SK-N-SH (cell line): Measurements from ENCODE around the gene ZRANB3. TPM values are rescaled to one million over a fixed set of nuclear protein-coding genes. Genes with fewer than 3 reads are reported as not detected.
"Not testable (repeated sequence)": the region's sequence is repeated elsewhere in the genome, so short reads cannot be mapped to it uniquely, and the experiment has no call there.

Source experiments
- CTCF ChIA-PET: fragments of 300-600, 350-600 bp; formaldehyde crosslinking; extraction: SDS; loops from one replicate; lab custom pipeline; 2021; lab: Yijun Ruan, JAX
- POLR2A ChIA-PET: fragments of 350-600 bp; sonication (Branson Sonifier 250); formaldehyde crosslinking; extraction: SDS; loops from one replicate; lab custom pipeline; 2020; ENCODE audit warnings: antibody characterized with exemption, inconsistent platforms; lab: Yijun Ruan, JAX
- DNase-seq: peaks from one replicate; pipeline ENCODE4 v3.0.0; 2012
- H2AFZ ChIP-seq: fragments of 200-600 bp; sonication (generic); 2 replicates; pipeline ENCODE4 v1.8.1; 2016; ENCODE audit warnings: antibody characterized with exemption, mild to moderate bottlenecking, low read depth
- H3F3A ChIP-seq: fragments of 200-600 bp; sonication (generic); replicated peaks from 2 replicates; pipeline ENCODE3; 2016; ENCODE audit warnings: antibody characterized with exemption, mild to moderate bottlenecking; ENCODE audit not compliant: insufficient read depth
- H3K27ac ChIP-seq, 2 experiments: fragments of 200-500 bp in 1 of 2; fragments of 200-600 bp in 1 of 2; sonication (Bioruptor generic) in 1 of 2; sonication (generic), shearing (Covaris generic) in 1 of 2; 2 replicates each; pipeline versions ENCODE4 v1.5.1 to v1.6.1; 2014 to 2016; ENCODE audit warnings: low read depth in 2 of 2, inconsistent platforms in 1 of 2, low read length in 1 of 2, mild to moderate bottlenecking in 1 of 2, mixed read lengths in 1 of 2
- H3K27me3 ChIP-seq: fragments of 200-600 bp; sonication (generic), shearing (Covaris generic); 2 replicates; pipeline ENCODE4 v1.6.1; 2016; ENCODE audit warnings: mixed run types; ENCODE audit not compliant: insufficient read depth
- H3K36me3 ChIP-seq, 2 experiments: fragments of 200-500 bp in 1 of 2; fragments of 200-600 bp in 1 of 2; sonication (Bioruptor generic) in 1 of 2; sonication (generic) in 1 of 2; replicated peaks in 1 of 2; 2 replicates each; pipeline versions ENCODE3 to v1.5.1; 2014 to 2016; ENCODE audit warnings: low read length in 1 of 2, mild to moderate bottlenecking in 1 of 2; ENCODE audit not compliant: insufficient read depth in 2 of 2, control insufficient read depth in 1 of 2
- H3K4me1 ChIP-seq, 2 experiments: fragments of 200-500 bp in 1 of 2; fragments of 200-600 bp in 1 of 2; sonication (Bioruptor generic) in 1 of 2; sonication (generic), shearing (Covaris generic) in 1 of 2; 2 replicates each; pipeline versions ENCODE4 v1.5.1 to v1.6.1; 2014 to 2016; ENCODE audit warnings: low read depth in 1 of 2, low read length in 1 of 2, mixed run types in 1 of 2; ENCODE audit not compliant: insufficient read depth in 2 of 2, control insufficient read depth in 1 of 2
- H3K4me2 ChIP-seq: fragments of 200-600 bp; sonication (generic), shearing (Covaris generic); 2 replicates; pipeline ENCODE4 v1.6.1; 2017; ENCODE audit warnings: mixed run types
- H3K4me3 ChIP-seq, 2 experiments: fragments of 200-500 bp in 1 of 2; fragments of 200-600 bp in 1 of 2; sonication (Bioruptor generic) in 1 of 2; sonication (generic), shearing (Covaris generic) in 1 of 2; 2 replicates each; pipeline versions ENCODE4 v1.5.1 to v1.8.1; 2014 to 2016; ENCODE audit warnings: low read depth in 2 of 2, inconsistent platforms in 1 of 2, low read length in 1 of 2, mild to moderate bottlenecking in 1 of 2, mixed read lengths in 1 of 2, moderate library complexity in 1 of 2
- H3K79me2 ChIP-seq: fragments of 200-600 bp; sonication (generic); 2 replicates; pipeline ENCODE4 v1.8.1; 2017; ENCODE audit warnings: mild to moderate bottlenecking; ENCODE audit not compliant: insufficient read depth
- H3K9ac ChIP-seq: fragments of 200-600 bp; sonication (generic); 2 replicates; pipeline ENCODE4 v1.6.1; 2017; ENCODE audit warnings: mixed run types
- H3K9me2 ChIP-seq: fragments of 200-600 bp; sonication (generic); 2 replicates; pipeline ENCODE4 v1.6.1; 2017; ENCODE audit warnings: mixed run types
- H3K9me3 ChIP-seq: fragments of 200-600 bp; sonication (generic); 2 replicates; pipeline ENCODE4 v1.6.1; 2017; ENCODE audit warnings: mixed run types, mild to moderate bottlenecking, moderate library complexity
- H4K20me1 ChIP-seq: fragments of 200-600 bp; sonication (generic); 2 replicates; pipeline ENCODE4 v1.6.1; 2017; ENCODE audit warnings: mild to moderate bottlenecking, mixed run types; ENCODE audit not compliant: insufficient read depth
- CHD2 ChIP-seq: fragments of 150-350 bp; IDR thresholded peaks from 2 replicates; pipeline ENCODE4 v1.6.1; 2018; ENCODE audit warnings: low read length; ENCODE audit not compliant: partially characterized antibody
- ELF1 ChIP-seq: IDR thresholded peaks from 2 replicates; pipeline ENCODE4 v1.4.0; 2012
- EP300 ChIP-seq, 2 experiments: IDR thresholded peaks; 2 replicates each; pipeline versions ENCODE4 v1.4.0 to v1.6.1; 2012; ENCODE audit warnings: borderline replicate concordance in 1 of 2, low read depth in 1 of 2, low read length in 1 of 2
- EZH2phosphoT487 ChIP-seq: fragments of 200-600 bp; sonication (generic); IDR thresholded peaks from 2 replicates; pipeline ENCODE4 v1.6.1; 2017; ENCODE audit warnings: low read depth, mixed run types, mild to moderate bottlenecking, antibody characterized with exemption, moderate library complexity, borderline replicate concordance
- SMC3 ChIP-seq: IDR thresholded peaks from 2 replicates; pipeline ENCODE4 v1.6.1; 2012; ENCODE audit warnings: low read depth, low read length, improper control_type of control experiment
- TCF12 ChIP-seq: IDR thresholded peaks from 2 replicates; pipeline ENCODE4 v1.4.0; 2012
- TEAD4 ChIP-seq: IDR thresholded peaks from 2 replicates; pipeline ENCODE4 v1.4.0; 2012; ENCODE audit warnings: mild to moderate bottlenecking, borderline replicate concordance; ENCODE audit not compliant: insufficient read depth
- USF2 ChIP-seq: fragments of 150-350 bp; IDR thresholded peaks from 2 replicates; pipeline ENCODE4 v1.6.1; 2017; ENCODE audit warnings: antibody characterized with exemption, low read length, low read depth, borderline replicate concordance
- YY1 ChIP-seq: IDR thresholded peaks from 2 replicates; pipeline ENCODE4 v1.4.0; 2012; ENCODE audit warnings: low read depth, mild to moderate bottlenecking
- WGBS: methylation state at CpG from one replicate; pipeline ENCODE4 v1.1.6; 2017; ENCODE audit warnings: low lambda C conversion rate; 5-methylcytosine and 5-hydroxymethylcytosine counted together
- polyA plus RNA-seq, 3 experiments: library from polyadenylated mRNA; depleted of rRNA; stranded (reverse); fragments of >200 nt; gene quantifications; 2 replicates each; pipeline ENCODE4 v1.2.3, GENCODE V29; 2012

ZRANB3 gene
- polyA plus RNA-seq, 1 of the 3 experiments (the other 2 are of a cell fraction), result 4.1 TPM

- POLR2A ChIA-PET, result no interaction called here
- 60% methylated on average over 1 of the region's 1 CpG for WGBS
- H3K4me2 ChIP-seq, result no peak overlapping the region
- H3K79me2 ChIP-seq, result no peaks in the 10 kb centered on the region
- H3K27me3 ChIP-seq, result no peaks in the 10 kb centered on the region
- H3K4me1 ChIP-seq, result no peaks in the 10 kb centered on the region
- no peak overlapping the region for H3K4me3 ChIP-seq
- peaks cover 7% of the 10 kb centered on the region; the same call in 1 of the 2 replicates for H3K9me3 ChIP-seq
- no peaks in the 10 kb centered on the region for H3K9me2 ChIP-seq
- H3K27ac ChIP-seq, result no peak overlapping the region
- H3K9ac ChIP-seq, result no peak overlapping the region
- no peak for DNase-seq
- H2AFZ ChIP-seq, result no peak overlapping the region
- TF ChIP-seq EZH2phosphoT487 (no peak), CHD2 (no peak), EP300 (IDR thresholded peaks at IDR 0.05; ENCODE audit: borderline replicate concordance in 1 of 2, low read depth in 1 of 2, low read length in 1 of 2) (no peak), USF2 (no peak), TEAD4 (no peak), SMC3 (no peak)
- H3F3A ChIP-seq, result peaks cover 3% of the 10 kb centered on the region
- H3K36me3 ChIP-seq, result peaks cover 16 to 30% of the 10 kb centered on the region in 2 experiments
- CTCF ChIA-PET, result no interaction called here
- H4K20me1 ChIP-seq, result no peaks in the 10 kb centered on the region
Observed at GRCh38 chr2:135504811-135505210, 26.2 kb downstream of the ZRANB3 start.

GRCh38 chr2:135498588-135498987 is 32.4 kb downstream of the ZRANB3 start:
- H3K4me2 ChIP-seq, H3K79me2 ChIP-seq, H3K4me1 ChIP-seq, H3K9me2 ChIP-seq, POLR2A ChIA-PET, H3K4me3 ChIP-seq, H3K27me3 ChIP-seq, H4K20me1 ChIP-seq, H2AFZ ChIP-seq, H3F3A ChIP-seq, DNase-seq, H3K9ac ChIP-seq, H3K27ac ChIP-seq: not testable (repeated sequence)
- Histone ChIP-seq H3K36me3 (peaks cover 22 to 53% of the 10 kb centered on the region in 2 experiments), H3K9me3 (peaks cover 11% of the 10 kb centered on the region; the same call in 1 of the 2 replicates)
- 98% methylated on average over 7 of the region's 7 CpGs for WGBS
- CTCF ChIA-PET, result interaction anchor here (0.6 kb wide), 1 partner anchor 517 kb away, joined by 3 read pairs; no protein-coding TSS in a partner anchor

- TF ChIP-seq ELF1, result no peak
- no peak for TF ChIP-seq TCF12
- no peak for TF ChIP-seq YY1
- TF ChIP-seq, all 33 proteins: peak for 0
- Histone ChIP-seq H2AFZ (no peak overlapping the region), H3K79me2 (no peaks in the 10 kb centered on the region), H4K20me1 (no peaks in the 10 kb centered on the region), H3K36me3 (peaks cover 7 to 34% of the 10 kb centered on the region in 2 experiments), H3K9me3 (0 out of 2 replicates have a peak, but pooled peaks cover 8% of the 10 kb centered on the region), H3K4me3 (no peak overlapping the region), H3K9ac (no peak overlapping the region), H3K27me3 (no peaks in the 10 kb centered on the region), H3K4me1 (no peaks in the 10 kb centered on the region), H3K27ac (no peak overlapping the region), H3K4me2 (no peak overlapping the region), H3F3A (peaks cover 1% of the 10 kb centered on the region), H3K9me2 (no peaks in the 10 kb centered on the region)
- WGBS, result 98% methylated on average over 2 of the region's 2 CpGs
- ChIA-PET CTCF (no interaction called here), POLR2A (no interaction called here)
- no peak for DNase-seq
Observed at GRCh38 chr2:135494917-135495316, 36.1 kb downstream of the ZRANB3 start.
